Measurements from ENCODE around the gene RNF144A.
A peak's percentile ranks its signal among the peaks of the same experiment; 100 is the strongest.
"Not testable (repeated sequence)": the region's sequence is repeated elsewhere in the genome, so short reads cannot be mapped to it uniquely, and the experiment has no call there.

The RNF144A gene

GRCh38 chr2:6977113-6977741 lies 60.0 kb downstream of the RNF144A start:
- no peak for DNase-seq

GRCh38 chr2:6977786-6978185 lies 60.6 kb downstream of the RNF144A start:
- DNase-seq = no peak

GRCh38 chr2:6978991-6979390 lies 61.8 kb downstream of the RNF144A start:
- DNase-seq = no peak

GRCh38 chr2:6982449-6982848 lies 65.2 kb downstream of the RNF144A start:
- DNase-seq = no peak

GRCh38 chr2:6982934-6983589 lies 65.8 kb downstream of the RNF144A start:
- no peak for DNase-seq

GRCh38 chr2:6986301-6986911 lies 69.2 kb downstream of the RNF144A start:
- peak; percentile 28 for DNase-seq

- no peak for DNase-seq
Observed at GRCh38 chr2:6986912-6987361, 69.7 kb downstream of the RNF144A start.

- no peak for DNase-seq
Observed at GRCh38 chr2:6990871-6991270, 73.7 kb downstream of the RNF144A start.

GRCh38 chr2:6992794-6993228 lies 75.6 kb downstream of the RNF144A start:
- DNase-seq = no peak

- no peak for DNase-seq
Observed at GRCh38 chr2:6993229-6993640, 76.0 kb downstream of the RNF144A start.

GRCh38 chr2:6993936-6994335 lies 76.7 kb downstream of the RNF144A start:
- DNase-seq = no peak

- no peak for DNase-seq
Observed at GRCh38 chr2:6994536-6995128, 77.4 kb downstream of the RNF144A start.

GRCh38 chr2:6995391-6996097 lies 78.3 kb downstream of the RNF144A start:
- no peak for DNase-seq

- no peak for DNase-seq
Observed at GRCh38 chr2:6999211-6999877, 82.1 kb downstream of the RNF144A start.

- DNase-seq = not testable (repeated sequence)
Observed at GRCh38 chr2:7001395-7001794, 84.2 kb downstream of the RNF144A start.

GRCh38 chr2:7003895-7004294 lies 86.7 kb downstream of the RNF144A start:
- no peak for DNase-seq

- no peak for DNase-seq
Observed at GRCh38 chr2:7004636-7005035, 87.4 kb downstream of the RNF144A start.

GRCh38 chr2:7007488-7007845 lies 90.3 kb downstream of the RNF144A start:
- no peak for DNase-seq

- DNase-seq = no peak
Observed at GRCh38 chr2:7007846-7008741, 90.9 kb downstream of the RNF144A start.

GRCh38 chr2:7009207-7009911 lies 92.1 kb downstream of the RNF144A start:
- DNase-seq = no peak

Measured in NCI-H774 (cell line).